HepG2 (cell line): Measurements from ENCODE around the gene ACTR3. TPM values are rescaled to one million over a fixed set of nuclear protein-coding genes. Genes with fewer than 3 reads are reported as not detected.

Source experiments
- CERS6 ChIP-seq: sonication (generic); formaldehyde crosslinking; IDR thresholded peaks from 2 replicates; pipeline ENCODE4 v1.5.0; 2020; ENCODE audit warnings: missing genetic modification reagents
- CSRNP1 ChIP-seq: sonication (generic); formaldehyde crosslinking; IDR thresholded peaks from 2 replicates; pipeline ENCODE4 v1.8.1; 2023; ENCODE audit warnings: mild to moderate bottlenecking, missing genetic modification reagents
- ISL2 ChIP-seq: sonication (generic); formaldehyde crosslinking; IDR thresholded peaks from 2 replicates; pipeline ENCODE4 v1.5.0; 2020; ENCODE audit warnings: missing genetic modification reagents
- KAT7 ChIP-seq: IDR thresholded peaks from 2 replicates; pipeline ENCODE4 v1.6.1; 2018; ENCODE audit warnings: borderline replicate concordance, missing compliant biosample characterization
- ZBTB43 ChIP-seq: sonication (generic); formaldehyde crosslinking; conservative IDR thresholded peaks from 2 replicates; pipeline ENCODE4 v1.4.0; 2020; ENCODE audit warnings: missing genetic modification reagents
- ZBTB8A ChIP-seq: sonication (generic); formaldehyde crosslinking; IDR thresholded peaks from 2 replicates; pipeline ENCODE4 v1.4.0; 2020; ENCODE audit warnings: mild to moderate bottlenecking, low read depth, missing genetic modification reagents, borderline replicate concordance
- ZFP91 ChIP-seq: sonication (generic); formaldehyde crosslinking; IDR thresholded peaks from 2 replicates; pipeline ENCODE4 v1.9.0; 2022; ENCODE audit warnings: missing genetic modification reagents, mild to moderate bottlenecking, borderline replicate concordance
- ZSCAN22 ChIP-seq: sonication (generic); formaldehyde crosslinking; IDR thresholded peaks from 2 replicates; pipeline ENCODE4 v1.4.0; 2020; ENCODE audit warnings: mild to moderate bottlenecking, missing genetic modification reagents
- polyA plus RNA-seq, 8 experiments: library from polyadenylated mRNA; depleted of rRNA in 3 of 8; stranded (reverse) in 7 of 8; unstranded in 1 of 8; fragments of >200 nt; fragmentation: Illumina TruSeq in 4 of 8; extraction: Trizol in 4 of 8; gene quantifications; 2 replicates each; pipeline versions ENCODE4 v1.2.1 to v1.2.3, GENCODE V29; 2011 to 2016; ENCODE audit warnings: low read depth in 4 of 8, missing spikeins in 1 of 8, mixed read lengths in 1 of 8; ENCODE audit not compliant: insufficient read depth in 1 of 8
- total RNA-seq, 5 experiments: library from RNA; depleted of rRNA; stranded (reverse); fragments of >200 nt; fragmentation: Illumina TruSeq; extraction: Trizol; gene quantifications; 2 replicates each; pipeline ENCODE4 v1.2.3, GENCODE V29; 2016; ENCODE audit warnings: low read depth in 1 of 5

Gene ACTR3
- total and polyA plus RNA-seq, 2 of the 13 experiments (the other 11 are each of a cell fraction or from before 2014, with no cell fraction given) = 123 to 225 TPM

- TF ChIP-seq ZBTB43 (CRISPR knock-in tag) (no peak), KAT7 (no peak), CSRNP1 (CRISPR knock-in tag) (no peak), ZFP91 (CRISPR knock-in tag) (no peak), ZSCAN22 (CRISPR knock-in tag) (no peak), ISL2 (CRISPR knock-in tag) (no peak), CERS6 (CRISPR knock-in tag) (no peak), ZBTB8A (CRISPR knock-in tag) (no peak)
Measured at GRCh38 chr2:113901943-113902342, 12.1 kb downstream of the ACTR3 start (continued).
